GM19467 (cell line): ENCODE data around the gene HOXB8.

ENCODE experiments used
- ATAC-seq: cut with Tn5 transposase; IDR thresholded peaks from one replicate; pipeline ENCODE4 v1.9.1; 2021; ENCODE audit warnings: mild to moderate bottlenecking, moderate library complexity; ENCODE audit not compliant: unreplicated experiment

HOXB8 gene

DNA sequence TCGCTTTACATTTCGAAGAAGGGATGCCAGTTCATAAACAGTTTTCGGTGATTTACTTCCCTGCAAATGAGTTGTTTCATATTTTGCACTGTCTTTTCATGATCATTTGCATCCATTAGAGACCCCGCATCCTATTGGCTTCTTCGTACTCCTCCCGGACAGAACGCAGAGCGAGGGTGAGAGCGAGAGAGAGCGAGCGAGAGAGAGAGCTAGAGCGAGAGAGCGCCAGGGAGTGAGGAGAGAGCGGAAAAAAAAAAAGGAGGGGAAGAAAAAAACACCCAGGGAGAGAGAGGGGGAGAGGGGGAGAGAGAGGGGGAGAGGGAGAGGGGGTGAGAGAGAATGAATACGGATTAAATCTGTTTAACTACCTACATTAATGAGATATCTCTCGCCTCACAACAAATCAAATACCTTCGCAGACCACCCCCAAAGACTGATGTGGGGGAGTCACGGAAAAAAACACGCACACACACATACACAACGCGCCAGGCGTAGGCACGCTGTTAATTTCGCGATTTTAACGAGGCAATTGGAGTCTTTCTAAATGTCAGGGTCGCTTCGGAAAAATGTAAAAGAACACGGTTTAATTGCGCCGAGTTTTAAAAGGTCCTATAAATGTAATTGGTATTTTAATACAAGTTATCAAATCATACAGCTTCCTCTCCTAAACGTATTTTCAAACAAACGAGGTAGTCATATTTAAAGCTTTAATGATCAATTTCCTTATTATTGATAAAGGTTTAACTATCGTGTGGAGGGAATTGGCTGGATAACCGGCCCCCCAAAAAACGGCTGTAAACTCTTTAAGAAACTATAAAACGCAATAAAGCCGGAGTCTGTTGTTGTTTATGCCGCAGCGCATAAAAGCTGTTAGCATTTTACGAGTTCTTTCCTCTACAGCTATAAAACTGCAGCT, at the start of gene HOXB8:
TSS of gene HOXB8 (minus strand) at position 246 of the 916 bp plus-strand sequence. CDS start 588 bp downstream, outside the sequence.
- no peak for ATAC-seq

DNA sequence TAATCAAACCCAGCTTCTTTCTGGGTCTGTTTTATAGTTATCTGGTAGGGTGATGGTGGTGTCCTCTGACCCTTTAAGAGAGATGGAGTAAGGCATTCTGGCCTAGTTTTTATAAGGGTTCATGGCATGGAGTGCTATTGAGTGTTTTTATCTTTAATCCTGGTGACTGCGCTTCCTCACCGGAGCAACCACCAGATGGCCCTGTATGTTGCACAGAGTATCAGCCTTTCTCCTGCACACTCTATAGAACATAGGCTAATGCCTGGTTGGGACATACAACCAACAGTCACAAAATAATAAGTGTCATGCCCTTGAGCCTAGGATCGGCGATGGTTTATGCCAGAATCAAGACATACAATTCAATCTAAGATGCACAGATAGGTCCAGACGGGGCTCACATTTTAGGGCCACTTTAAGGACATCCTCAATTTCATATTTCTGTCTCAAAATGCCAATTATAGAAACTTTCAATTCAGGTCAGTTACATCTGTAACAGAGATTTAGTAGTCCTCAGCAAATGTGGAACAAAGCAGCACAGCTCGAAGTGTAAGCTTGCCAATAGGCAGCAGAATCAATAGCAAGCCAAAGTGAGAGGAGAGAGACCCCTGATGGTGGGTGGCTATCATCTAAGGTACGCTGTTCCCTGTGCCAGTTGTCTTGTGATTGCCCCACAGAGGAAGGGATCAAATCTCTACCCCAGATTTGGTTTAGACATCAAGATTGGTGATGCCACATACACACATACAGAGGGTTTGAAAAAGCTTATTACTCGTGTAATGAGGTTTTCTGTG, 48.2 kb upstream of the HOXB8 start:
- ATAC-seq: no peak

DNA sequence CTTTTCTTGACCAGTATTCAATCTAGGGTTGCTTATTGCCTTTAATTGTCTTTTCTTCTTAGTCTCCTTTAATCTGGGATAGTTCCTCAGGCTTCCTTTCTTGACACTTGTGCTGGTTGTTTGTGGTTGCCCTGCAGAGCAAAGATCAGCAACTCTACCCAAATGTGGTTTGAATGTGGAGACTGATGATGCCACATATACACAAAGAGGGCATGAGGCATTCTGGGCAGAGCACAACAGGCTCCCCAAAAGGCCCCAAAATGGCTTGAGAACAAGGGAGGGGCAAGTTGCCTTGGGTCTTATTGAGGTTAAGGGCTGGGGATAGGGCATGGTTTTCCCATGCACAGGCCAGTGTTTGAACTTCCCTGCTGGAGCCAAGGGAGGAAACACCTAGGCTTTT, 40.8 kb upstream of the HOXB8 start:
- no peak for ATAC-seq

DNA sequence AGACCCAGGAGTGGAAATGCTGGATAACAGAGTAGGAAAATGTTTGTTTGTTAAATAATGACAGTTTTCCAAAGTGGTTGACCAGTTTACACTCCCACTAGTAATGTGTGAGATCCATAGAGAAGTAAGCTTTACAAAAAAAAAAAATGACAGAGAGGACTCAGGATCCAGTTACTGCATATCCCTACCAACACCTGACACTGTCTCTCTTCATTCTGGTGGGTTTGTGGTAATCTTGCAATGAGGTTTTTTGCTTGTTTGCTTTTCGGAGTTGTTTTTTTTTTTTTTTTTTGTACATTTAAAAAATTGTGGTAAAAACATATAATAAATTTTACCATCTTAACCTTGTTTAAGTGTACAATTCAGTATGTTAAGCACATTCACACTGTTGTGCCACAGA, 34.6 kb upstream of the HOXB8 start:
- no peak for ATAC-seq

DNA sequence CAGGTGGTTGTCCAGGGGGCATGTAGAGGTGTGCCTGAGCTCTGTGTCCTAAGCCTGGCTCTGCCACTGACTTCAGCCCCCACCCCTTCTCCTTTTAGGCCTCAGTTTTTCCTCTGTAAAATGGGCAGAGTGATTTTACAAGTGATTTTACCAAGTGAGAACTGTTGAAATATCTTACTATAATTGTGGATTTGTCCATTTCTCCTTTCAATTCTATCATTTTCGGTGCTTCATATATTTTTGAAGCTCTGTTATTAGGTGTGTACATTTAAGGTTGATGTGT, 32.8 kb upstream of the HOXB8 start:
- no peak for ATAC-seq

DNA sequence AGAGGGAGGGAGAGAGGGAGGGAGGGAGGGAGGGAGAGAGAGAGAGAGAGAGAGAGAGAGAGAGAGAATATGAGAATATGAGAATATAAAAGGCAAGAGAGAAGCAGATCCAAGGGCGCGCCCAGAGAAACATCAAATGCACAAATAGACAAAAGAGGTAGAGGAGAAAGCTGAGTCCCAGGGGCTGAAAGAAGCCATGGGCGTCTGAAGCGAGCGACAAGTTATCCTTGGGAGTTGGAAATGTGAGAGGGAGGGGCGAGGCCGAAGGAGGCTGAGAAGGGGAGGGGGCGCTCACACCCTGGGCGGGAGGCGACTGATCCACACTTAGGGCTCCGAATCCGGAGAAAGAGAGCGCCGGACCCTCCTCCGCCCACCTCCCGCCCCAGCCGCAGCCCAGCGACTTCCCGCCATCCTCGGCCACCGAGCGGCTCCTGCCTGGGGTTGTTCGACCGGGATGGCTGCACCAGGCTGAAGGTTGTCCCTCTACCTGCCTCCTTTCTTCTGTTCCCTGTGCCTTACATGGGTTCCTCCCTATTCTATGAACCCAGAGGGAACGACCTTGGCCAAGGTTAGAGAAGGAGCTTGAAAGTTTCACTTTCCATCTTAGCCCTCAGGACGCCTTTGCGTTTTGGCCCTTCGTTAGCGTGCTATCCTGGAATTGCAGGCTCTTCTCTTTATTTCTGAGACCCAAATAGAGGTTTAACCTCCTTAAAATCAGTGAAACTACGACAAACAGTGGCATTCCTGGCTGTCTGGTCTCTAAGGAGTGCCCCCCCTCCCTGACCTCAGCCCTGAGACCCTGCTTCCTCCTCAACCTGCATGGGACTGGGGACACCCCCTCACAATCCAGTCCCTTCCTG, 32.2 kb upstream of the HOXB8 start:
- ATAC-seq: no peak

DNA sequence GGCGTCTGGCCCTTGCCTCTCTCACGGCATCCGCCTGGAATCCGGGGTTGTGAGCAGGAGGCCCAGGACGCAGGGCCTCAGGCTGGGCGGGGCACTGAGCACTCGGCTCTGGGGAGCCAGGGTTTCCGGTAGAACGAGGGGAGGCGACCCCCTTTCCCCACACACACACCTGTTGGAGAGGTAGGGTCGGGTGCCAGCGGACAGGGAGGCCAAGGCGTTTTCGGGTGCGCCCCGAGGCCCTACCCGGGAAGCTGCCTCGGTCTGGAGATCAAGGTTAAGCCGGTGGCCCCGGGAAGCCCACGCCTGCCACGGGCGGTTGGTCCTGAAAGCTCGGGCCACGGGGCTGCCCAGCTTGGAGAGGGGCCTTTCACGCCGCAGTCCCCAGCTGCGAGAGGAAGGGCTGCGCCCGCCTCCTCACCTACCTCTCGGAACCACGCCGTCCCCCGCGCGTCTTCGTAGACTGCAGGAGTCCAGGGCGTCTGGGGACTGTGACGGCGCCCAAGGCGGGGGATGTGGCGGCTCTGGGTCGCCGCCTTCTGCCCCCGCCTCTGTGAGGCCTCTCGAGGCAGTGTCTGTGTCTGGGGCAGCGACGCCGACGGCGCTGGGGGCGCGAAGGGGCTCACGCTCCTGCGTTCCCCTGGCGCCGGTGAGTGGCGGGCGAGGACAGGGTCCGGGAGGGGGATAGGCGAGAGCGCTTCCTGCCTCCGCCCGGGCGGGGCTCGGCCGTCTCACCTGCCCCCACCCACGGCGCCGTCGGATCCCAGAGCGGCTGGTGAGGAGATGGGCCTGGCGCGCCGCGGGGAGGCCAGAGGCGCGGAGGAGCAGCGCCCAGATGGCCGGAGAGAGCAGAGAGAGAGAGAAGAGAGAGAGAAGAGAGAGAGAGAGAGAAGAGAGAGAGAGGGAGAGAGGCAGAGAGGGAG, 31.4 kb upstream of the HOXB8 start:
- ATAC-seq: no peak

DNA sequence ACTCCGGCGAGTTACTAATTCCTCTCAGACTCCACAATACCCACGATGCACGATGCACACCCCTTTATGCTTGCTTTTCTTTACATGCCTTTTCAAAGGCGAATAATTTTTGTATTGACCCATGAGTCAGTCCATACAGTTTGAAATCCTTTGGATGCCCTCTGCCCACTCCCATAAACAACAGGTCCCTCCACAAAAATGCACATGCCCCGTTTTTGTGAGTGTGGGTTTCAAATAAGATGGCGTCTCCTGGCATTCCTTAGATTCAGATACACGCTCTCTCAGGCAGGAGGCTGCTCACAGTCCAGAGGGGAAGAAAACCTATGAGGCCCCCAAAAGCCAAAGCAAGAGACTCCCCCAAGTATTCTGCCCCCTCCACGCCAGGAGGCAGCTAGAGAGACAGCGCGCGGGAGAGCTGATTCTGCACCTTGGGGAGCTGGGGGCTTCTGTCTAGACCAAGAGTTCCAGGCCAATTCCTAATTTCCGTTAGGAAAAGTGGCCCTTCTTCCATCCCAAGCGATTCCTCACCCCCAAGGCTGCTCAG, 30.6 kb upstream of the HOXB8 start:
- no peak for ATAC-seq

DNA sequence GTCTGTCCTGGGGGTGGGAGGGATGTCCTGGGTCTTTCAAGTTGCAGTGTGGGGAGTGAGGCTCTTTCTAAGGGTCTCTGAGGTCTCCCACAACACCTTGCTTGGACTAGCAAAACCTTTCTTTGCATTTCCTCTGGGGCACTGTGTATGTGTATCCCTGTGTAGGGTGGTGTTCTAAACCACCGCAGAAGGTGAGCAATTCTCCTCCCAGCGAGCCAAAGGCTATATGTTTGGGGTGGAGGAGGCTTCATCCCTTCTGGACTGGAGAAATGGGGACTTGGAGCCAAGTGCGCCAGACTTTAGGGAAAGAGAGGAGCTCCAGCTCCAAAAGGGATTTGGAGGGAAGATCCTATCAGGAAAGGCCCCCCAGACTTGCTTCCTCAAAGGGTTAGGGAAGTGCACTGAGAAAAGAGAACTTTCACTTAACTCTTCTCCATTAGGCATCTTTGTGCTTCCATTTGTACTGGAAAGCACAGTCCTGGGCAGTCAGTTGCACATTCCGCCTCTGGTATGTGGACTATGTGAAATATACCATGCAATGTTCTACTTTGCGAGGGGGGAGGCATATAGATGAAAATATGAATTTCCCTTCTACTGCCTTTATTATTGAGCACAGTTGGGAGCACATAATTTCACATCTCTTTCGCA, 29.9 kb upstream of the HOXB8 start:
- no peak for ATAC-seq

DNA sequence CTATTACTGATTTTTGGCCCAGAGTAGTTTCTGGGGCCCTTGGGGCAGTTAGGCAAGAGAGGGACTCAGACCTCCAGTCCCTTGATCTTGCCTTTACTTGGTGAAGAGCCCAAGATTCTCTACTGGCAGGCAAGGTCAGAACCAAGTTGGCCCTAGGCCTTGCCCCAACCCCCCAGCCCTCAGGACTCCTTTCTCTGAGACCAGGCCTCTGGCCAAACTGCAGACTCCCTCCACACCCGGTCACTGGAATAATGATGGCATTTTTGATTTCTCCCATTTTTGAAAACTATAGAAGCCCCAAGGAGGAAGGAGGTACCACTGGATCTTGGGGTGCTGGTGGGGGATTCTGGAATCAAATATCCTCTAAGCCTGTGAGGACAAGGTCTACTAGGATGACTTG, 29.1 kb upstream of the HOXB8 start:
- no peak for ATAC-seq

DNA sequence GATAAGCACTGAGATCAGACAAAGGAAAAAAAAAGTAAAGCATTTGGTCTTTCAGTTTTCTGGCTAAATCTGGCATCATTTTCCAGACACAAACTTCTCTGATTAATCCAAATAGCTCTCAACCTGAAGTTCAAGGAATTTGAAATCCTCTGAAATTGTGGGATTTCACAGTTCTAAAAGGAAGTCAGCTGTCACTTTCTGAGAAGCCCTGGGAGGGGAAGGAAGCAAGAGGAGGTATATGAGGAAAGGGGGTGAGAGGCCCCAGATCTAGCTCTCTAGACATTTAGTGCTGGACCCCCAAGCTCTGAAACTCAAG, 28.6 kb upstream of the HOXB8 start:
- no peak for ATAC-seq

DNA sequence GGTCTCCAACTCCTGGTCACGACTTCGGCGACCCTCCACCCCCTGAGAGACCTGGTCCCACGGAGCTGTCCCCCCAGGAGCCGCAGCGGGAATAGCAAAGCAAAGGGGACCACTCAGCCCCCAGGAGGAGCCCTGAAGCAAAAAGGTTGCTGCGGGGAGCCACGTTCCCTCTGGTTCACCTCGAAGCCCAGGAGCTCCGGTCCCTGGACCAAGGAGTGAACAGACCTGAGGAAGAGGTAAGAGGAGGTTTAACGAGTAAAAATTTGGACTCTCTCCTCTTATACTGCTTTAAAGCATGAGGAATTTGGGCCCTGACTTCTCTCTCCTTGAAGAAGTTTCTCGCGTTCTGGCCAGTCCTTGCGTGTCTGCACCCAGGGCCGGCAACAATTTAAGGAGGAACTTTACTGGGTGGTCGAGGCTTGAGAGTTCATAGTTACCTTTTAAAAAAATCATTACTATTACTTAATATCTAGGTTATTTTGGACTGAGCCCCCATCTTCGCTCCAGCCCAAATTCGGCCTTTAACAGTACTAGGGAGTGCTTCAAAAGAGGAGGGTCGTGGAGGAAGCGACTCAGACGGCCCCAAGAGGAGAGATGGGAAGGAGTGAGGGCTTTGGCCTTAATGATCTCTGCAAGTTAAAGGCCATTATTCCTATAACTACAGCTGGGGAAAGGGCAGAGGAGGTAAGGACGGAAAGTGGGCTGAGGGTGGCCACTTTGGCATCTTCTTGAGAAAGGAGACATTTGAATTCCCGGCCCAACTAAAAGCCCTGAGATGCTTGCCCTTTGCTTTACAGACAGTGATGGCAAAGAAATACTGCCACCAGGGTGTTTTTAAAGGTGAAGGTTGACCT, 28.0 kb upstream of the HOXB8 start:
- ATAC-seq: no peak

DNA sequence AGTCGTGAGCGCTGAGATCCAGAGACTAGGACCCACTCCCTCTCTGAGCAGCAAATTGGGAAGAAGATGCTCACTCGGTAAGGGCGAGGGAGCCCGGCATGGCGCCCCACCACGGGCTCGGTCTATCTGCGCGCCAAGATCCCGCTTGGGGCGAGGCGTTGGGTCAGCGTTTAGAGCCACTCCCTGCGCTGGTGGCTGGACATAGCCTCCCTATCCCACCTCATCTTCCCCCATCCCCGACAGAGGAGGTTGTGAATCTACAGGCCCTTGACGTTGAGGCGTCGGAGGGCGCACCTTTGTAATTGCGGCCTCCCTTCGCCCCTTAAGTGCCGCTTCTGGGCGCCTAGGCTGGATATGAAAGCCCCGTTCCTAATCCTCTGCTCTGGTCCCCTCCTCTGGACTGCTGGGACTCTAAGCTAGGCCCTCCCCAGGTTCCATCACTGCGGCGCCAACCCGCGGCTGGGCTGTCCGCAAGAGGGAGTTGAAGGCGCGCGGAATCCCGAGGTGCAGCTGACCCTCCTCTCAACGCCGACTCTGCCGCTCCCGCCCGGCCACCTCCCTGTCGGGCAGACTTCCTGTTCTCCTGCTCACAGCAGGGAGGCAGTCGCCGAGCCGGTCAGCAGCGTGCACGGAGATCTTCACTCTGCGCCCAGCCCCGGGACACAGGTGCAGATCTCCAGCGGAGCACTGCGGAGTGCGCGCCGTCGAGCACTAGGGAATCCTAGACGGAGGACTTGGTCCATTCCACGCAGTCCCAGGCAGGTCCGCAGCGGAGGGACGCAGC, 27.2 kb upstream of the HOXB8 start:
- ATAC-seq: no peak

DNA sequence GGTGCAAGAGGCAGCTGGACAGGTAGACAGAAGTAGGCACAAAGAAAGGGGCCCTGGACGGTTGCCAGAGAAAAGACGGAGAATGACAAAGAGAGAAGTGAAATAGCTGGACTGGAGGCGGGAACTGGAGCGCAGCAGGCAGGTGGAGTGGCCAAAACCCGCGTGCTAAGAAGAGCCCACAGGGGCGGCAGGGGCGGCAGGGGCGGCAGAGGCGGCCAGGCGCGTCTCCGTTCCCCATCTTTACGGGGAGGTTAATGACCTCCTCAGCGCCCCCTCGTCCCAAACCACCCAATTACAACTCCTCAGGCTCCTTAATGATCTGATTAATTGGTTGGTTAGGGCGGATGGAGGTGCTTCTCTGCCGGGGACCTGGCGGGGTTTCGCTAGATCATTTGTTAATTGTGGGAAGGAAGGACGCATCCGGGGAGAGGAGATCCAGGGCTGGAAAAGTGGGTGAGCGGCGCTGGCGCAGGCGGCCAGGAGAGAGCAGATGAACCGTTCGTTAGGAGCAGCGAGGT, 26.5 kb upstream of the HOXB8 start:
- no peak for ATAC-seq

DNA sequence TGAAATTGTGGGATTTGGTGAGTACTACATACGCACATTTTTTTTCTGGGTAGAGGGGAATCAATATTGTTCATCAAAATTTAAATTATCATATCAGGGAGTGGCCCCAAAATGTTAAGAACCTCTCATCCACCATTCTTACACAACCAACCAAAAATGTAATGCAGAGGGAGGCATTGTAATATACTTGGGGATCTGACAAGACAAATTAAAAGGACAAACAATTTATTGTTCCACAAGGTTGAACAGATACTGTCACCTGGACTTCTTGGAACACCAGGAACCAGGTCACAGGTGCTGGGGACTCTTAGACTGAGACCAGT, 25.7 kb upstream of the HOXB8 start:
- no peak for ATAC-seq

DNA sequence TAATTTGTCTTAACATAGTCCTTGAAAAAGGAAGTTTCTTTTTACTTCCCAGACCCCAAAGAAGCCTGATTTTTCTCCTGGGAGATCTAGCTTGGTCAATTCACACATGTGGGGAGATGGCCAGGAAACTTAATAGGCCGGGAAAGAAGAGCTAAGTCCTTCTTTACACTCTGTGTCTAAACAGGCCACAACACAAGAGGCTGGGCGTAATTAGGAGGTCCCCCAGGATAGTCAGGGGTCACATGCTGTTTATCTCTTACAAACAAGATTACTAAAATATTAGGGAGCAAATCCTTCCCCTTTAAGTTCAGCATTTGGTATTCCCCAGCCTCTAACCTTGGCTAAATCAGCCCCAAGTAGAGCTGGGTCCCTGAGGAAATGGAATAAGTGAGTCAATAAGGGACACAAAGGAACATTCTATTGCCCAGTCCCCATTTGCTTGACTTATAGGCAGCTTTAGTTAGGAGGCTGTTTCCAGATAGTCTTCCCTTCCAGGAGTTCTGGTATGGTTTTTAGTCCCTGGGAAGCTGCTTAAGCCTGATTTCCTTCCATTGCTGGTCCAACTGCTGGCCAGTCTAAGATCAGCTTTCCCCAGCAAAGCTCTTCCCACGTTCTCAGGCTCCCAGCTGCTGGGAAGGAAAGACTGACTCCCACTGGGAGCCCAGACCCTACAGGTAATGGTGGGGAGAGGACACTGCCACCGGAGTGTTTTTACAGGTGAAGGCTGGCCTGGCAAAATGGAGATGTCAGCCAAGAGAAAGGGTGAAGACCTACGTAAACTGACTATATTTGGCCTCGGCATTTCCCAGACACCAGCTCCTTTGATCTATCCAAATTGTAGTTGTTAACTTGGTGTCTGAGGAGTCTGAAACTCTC, 25.1 kb upstream of the HOXB8 start:
- ATAC-seq: no peak

DNA sequence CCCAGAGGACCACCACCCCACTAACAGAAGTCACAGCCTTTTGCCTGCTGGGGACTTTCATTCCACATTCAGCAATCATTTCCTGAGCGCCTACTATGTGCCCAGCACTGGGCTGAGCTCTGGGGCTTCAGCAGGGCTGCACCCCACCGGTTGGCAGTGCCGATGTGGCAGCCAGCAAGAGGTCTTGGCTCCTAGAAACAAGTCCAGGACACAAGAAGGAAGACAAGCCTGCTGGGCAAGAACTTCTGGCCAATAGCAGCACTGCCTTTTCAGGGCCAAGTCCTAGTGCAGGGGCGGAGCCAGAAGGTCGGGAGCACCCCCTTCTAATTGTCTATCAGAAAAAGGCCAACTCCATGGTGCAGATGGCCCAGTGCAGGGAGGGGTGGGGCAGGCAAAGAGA, 24.0 kb upstream of the HOXB8 start:
- no peak for ATAC-seq
